Right forelimb (tissue), 1 donor: ENCODE results near the gene WWTR1.
A peak's percentile ranks its signal among the peaks of the same experiment; 100 is the strongest.

Experiments
- DNase-seq: peaks from one replicate; pipeline ENCODE4 v3.0.0-alpha.2; 2018

WWTR1 gene

DNA sequence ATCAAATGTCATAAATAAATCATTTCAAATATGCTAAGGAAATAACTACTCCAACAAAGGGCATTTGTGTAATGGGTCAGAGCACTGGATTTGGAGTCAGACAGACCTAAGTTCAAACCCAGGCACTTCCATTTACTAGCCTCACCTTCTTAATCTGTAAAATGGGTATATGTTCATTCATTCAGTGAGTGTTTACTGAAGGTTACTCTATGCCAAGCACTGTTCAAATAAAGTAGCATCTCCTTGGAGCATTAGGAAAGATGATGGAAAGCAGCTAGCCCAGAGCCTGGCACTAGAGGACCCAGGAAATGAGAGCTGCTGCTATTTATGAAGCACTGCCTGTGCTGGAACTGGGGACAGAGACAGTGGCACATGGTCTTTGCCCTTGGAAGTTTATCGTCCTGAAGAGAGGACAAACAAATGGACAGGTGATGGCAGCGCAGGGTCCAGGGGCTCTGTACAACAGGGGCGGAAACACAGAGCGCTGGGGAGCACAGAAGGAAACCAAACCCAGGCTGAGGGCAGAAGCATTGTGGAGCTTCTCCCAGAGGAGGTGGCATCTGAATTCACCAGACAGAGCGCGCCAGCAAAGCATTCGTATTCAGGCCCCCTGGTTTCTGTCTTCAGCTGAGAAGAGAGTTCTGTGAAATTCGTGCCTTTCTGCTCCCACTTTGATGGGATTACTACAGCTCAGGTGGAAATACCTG is 164.4 kb downstream of the WWTR1 start:
- no peak for DNase-seq

DNA sequence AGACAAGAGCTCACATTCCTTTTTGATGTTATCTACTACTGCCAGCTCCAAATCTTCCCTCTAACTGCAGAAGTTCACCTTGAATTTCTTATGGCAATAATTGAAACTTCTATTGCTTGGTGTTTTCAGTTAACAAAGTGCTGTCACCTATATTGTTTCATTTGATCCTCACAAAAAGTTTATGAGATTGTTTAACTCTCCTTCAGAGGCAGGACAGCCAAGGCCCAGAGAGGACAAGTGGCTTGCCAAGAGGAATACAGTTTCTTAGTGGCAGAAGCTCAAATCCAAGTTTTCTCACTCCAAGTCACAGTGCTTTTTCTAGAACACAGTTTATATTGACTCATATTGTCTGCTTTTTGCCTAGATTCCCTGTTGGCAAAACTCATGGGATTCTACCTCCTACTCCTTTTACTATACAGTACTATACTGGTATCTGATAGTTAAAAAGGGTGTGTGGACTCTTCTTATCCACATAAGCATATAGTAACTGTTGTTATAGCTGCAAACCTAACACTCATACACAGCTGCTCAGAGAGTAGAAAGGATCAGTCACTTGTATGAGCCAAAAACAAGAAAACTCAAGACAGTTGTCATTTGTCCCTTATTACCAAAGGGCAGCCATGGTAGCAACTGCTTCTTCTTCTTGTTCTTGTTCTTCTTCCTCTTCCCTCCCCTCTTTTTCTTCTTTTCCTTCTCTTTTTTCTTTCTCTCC is 167.4 kb downstream of the WWTR1 start:
- DNase-seq: no peak

DNA sequence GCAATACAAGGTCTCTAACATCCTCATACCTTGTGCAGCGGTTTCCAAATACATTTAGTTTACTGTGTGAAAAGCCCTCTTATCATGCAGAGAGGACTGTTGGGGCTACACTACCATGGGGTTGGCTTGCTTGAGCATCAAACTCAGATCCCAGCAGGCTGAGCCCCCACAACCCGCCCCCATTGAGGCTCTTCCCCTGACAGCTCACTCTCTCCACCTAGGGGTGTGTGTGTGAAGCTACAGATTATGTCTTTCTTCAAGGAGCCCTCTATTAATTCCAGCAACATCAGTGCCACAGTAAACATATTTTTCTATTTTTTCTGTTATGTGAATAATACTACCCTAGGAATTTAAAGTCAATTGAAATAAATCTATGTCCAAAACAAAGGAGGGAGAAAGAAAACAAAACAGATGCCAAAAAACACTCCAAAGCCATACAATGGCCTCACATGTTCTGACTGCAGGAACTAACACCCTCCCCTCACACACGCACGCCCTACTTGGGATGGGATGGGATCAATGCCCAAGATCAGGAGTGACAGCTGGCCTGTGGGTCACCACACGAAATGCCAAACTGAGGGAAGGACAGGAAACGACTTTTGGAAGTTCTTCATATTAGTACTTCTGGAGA is 168.7 kb downstream of the WWTR1 start:
- no peak for DNase-seq

DNA sequence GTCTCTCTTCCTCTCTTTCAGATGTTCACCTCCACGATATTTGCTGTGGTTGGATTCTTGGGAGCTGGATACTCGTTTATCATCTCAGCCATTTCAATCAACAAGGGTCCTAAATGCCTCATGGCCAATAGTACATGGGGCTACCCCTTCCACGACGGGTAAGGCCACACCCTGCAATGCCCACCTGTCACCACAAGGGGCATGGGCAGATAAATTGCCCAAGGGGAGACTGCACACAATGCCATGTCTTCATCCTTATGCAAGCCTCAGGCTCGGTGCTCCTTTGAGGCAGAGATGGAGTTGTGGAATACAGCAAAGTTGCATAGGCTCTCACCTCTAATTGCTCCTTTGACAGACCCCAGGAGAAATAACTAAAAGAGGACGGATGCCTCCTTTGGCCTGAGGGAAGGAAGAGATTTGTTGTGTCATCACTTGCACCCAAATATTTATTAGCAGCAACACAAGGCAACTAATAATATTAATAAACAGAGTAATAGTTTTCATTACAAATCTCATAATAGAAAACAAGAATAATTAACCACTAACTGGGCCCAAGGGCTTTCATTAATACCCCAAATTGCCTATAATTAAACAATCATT is 170.1 kb downstream of the WWTR1 start:
- DNase-seq: no peak

DNA sequence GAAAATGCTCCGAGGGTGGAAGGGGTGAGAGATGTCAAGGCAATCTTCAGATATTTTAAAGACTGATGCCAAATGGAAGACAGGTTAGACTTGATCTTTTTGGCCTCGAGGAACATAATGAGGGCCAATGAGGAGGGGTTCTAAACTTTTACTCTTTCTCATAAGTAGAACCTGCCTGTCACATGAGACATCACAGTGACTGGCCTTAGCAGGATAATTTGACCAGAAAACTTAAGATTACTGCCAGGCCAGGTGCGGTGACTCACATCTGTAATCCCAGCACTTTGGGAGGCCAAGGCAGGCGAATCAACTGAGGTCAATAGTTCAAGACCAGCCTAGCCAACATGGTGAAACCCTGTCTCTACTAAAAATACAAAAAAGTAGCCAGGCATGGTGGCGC is 171.1 kb downstream of the WWTR1 start:
- no peak for DNase-seq

DNA sequence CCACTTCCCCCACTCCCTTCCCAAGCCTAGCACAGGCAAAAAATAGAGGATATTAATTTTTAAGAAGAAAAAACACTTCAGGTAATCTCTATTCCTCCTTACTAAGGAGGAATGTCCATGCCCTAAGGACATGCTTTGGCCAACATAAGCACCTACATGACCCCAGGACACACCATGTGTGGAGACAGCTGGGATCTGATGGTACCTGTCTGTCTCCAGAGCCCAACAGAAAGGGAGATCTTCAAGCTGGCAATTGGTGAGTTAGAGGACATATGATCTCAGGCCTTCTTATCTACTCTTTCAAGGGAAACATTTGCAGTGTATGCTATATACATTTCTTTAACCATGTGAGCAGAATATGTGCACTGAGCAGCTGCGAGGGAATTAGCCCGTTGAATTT is 176.3 kb downstream of the WWTR1 start:
- no peak for DNase-seq

DNA sequence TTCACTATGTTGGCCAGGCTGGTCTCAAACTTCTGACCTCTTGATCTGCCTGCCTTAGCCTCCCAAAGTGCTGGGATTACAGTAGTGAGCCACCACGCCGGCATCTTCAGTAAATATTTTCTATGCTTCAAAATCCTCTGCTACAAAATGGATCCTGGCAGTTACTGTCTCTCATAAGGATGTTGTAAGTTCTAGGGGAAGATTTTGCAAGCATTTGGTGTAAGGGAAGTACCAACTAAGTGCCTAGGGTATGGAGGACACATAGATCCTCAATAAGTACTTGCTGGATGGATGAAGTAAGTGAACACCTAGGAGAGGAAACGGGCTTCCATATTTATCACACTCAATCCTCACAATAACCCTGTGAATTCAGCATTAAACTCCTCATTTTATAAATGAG is 176.8 kb downstream of the WWTR1 start:
- no peak for DNase-seq

DNA sequence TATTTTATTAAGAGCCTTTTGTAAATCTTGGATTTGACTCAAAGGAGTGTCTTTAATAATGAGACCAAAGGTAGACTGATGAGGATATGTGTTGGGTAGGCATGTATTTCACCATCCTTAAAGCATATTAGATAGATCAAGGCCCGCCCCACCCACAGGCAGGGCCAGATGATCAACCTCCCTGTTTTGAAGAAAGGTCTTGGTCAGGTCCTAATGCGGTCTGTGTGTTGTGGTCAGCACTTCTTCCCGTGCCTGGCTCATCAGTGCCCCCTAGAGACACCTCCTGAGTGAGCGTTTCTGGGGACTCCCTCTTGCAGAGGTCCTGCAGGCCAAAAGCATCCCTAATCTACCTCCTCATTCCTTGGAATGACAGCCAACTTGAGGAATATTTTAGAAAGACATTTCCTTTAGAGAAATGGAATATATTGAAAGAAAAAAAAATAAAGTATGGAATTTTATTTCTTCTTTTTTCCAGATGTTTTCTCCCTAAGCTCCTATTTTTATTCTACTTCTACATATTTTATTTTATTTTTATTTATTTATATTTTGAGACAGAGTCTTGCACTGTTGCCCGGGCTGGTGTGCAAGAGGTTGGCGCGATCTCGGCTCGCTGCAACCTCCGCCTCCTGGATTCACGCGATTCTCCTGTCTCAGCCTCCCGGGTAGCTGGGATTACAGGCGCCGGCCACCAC is 177.4 kb downstream of the WWTR1 start:
- DNase-seq: peak; percentile 80

DNA sequence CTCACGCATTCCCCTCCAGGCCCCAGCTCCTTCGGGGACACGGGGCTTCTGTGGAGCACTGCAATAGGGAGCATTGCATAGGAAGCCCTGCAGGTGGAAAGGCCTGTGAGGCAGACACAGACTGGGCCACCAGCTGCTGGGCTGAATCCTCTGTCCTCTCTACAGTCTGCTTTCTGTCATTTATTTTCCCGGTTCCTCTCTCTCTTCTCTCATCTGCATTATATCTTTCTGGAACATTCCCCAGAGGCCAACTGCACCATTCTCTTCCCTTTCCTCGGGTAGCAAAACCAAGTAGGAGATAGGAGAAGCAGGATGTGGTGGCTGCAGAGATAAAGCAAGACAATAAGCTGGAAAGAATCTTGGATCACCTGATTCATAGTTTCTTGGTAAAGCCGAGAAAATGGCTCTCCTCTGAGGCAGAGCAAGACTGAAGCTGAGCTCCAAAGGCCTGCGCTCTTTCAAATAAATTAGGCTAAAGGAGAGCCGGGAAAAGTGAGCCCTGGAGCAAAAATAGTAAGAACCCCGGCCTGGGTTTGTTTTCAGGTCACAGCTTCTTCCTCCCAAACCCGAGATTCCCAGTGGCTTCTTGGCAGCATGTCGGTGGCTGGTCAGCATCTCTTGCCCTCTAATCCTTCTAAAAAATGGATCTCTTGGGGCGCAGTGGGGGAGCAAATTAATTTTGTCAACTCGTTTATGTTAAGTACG is 178.1 kb downstream of the WWTR1 start:
- DNase-seq: no peak

DNA sequence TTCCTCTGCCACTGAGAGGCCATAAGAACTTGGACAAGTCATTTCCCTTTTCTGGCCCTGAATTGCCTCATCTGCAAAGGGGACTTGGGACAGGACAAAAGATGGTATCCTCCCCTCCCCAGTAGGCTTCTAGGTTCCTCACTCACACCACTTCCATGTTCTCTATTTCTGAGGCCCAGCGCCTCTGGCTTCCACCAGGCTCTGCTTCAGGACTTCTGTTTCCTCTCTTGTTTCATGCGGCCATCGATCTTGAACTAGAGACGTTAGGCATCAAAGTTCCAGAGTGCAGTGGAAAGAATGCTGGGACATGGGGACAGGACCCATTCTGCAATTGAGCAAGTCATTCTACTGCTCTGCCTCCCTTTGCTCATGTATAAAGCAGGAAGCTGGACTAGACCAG is 181.6 kb downstream of the WWTR1 start:
- no peak for DNase-seq

DNA sequence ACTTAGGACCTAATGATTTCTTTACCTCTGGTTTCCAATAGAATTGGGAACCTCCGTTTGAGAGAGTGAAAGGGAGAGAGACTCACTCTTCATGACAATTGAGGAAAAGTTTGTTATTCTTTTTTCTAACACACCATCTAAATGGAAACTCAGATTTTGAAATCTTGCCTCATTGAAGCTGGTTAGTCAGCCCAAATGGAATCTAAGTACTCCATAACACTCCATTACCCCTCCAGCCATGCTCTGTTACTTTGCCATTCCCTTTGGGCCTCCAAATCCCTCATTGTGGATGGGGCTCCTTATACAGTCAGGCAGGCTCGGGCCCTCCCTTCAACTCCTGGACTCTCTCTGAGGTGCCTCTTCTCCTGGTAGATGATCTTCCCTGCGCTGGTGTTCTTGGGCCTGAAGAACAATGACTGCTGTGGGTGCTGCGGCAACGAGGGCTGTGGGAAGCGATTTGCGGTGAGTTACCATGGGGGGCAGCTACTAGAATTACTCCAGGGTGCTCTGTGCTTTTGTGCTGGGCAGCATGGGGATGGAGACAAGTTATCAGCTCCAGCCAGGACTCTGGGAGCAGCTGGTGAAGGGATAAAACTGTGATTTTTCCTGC is 182.3 kb downstream of the WWTR1 start:
- no peak for DNase-seq

DNA sequence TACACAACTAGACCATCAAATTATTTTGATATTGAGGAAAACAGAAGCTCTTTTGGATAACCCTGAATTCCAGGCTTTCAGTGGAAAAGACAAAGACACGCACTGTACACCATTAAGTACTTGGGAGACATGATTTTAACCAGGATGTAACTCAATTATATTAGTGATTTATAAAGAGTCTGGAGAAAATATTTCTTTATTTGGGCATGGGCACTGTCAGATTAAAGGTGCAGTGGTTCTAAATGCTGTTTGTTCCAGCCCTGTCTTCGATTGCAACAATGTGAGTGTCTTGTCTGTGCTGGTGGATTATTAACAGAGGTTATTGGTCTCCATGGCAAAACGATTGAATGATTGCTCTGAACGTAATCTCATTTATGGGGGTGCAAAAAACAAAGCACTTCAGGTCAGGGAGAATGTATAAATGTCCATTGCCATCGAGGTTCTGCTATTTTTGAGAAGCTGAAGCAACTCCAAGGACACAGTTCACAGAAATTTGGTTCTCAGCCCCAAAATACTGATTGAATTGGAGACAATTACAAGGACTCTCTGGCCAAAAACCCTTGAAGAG is 183.5 kb downstream of the WWTR1 start, which contains the start of gene TM4SF4:
TSS of gene TM4SF4 (plus strand) at position 448 of the 568 bp plus-strand sequence. CDS start 181 bp downstream, outside the sequence.
- DNase-seq: no peak

DNA sequence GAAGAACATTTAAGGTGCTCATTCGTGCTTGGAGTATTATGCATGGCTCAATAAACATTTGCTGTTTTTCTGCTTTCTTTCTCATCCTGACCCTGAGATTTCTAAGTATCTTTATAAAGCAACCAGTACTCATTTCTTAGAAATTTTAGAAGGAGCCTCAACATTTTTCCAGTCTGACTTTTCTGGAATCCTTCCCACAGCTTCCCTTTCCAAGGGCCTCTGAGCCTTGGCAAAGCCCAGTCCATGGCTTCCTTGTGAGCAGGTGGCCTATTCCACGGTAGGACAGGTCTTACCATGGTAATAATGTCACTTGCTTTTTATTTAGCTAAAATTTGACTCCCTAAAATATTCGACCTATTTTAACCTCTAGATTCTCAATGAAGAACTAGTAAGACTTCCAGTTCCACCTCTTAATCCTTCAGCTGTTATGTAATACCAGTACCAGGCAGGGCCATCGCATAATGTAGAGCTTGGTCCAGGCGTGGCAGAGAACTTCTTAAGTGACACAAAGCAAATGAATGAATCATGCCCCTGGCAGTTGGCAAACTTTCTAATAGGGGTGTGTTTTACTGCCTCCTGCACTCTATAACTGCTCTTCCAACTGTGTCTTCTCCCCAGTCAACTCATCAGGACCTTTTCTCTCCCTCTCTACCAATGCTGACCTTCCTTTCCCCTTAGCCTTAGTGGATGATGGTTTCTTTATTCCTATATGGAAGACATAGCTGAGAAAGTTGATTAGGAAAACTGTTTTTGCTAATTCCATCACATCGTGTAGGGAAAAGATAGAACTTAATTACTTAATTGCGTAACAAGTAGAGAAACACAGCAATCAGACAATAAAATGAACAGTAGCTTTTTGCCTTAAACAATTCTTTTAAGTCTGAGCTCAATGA is 184.2 kb downstream of the WWTR1 start:
- peak; percentile 76 for DNase-seq

DNA sequence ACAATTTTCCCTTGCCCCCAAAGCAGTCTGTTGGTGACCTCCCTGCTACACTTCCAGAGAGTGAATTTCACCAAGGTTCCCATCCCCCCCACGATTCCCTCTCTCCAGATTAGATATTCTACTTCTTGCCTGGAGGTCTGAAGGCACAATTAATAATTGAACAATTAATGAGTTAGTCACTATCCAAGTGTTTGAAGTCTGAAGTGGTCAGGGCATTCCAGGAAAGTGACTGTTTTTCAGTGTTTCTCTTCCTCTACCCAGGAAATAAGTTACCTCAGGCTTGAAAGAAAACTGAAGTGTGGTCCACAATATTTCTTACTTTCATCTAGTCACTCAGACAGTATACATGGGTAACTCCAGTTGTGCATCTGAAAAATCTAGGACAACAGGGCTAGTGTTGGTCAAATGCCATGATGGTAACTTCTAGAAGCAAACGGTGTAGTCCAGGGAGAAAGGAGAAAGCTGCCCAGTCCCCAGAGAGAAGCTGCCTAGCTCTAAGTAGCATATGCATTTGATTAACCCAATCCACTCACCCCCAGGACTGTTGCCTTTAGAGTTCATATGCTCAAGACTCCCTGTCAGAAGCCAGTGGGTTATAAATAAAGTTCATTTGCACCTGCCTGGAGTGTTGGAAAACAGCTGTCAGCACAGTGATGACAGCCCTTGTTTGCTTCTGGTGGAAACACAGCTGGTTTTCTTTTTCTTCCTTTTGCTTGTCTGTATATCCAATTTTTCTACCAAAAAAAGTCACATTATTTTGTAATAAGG is 185.6 kb downstream of the WWTR1 start:
- DNase-seq: no peak

DNA sequence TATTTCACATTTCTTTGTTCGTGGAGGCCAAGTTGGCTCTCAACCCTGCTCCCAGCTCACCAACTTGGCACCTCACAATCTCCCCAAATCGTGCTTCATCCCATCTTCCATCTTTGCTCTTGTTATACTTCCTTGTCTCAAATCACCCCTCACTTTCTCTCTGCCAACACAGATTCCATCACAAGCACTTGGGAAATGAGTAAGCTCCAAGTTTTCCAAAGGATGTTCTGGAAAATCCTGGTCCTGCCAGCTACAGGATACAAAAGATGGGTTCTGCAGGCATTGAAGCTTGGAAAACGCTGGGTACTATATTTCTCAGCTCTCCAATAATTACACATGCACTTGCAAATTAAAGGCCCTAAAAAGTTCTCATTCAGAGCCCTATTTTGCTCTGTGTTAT is 187.4 kb downstream of the WWTR1 start:
- DNase-seq: no peak

DNA sequence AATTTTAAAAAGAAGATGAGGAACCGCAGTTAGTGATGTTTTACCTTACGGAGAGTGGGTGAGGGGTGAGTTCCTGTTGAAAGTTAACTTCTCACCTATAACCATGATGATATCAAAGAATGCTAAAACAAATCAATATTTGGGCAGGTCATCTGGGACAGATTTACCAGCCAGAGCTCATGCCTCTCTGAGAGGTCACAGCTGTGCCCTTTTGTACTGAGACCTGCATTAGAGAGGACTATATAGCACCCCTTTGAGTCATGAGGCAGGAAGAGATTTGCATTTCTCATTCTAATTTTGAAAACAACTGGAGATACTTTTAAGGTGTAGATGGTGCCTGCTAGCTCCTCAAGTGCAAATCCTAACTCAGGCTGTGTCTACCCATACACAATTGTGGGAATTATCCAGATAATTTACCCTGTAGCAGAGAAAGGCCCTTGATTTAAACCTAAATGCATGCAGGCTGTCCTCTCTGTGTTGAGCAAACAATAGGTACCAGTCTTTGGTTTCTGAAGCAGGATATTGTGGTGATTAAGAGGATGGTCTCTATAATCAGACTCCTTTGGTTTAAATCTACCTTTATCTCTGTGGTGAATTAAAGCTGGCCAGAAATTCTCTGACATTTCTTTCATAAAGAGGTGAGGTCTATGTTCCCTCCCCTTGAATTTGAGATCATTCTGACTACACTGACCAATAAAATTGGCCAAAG is 189.2 kb downstream of the WWTR1 start:
- DNase-seq: no peak
